Hepatocyte (in vitro differentiated cells): Measurements from ENCODE around the gene CNOT10. TPM values are rescaled to one million over a fixed set of nuclear protein-coding genes. Genes with fewer than 3 reads are reported as not detected.

Experiments
- DNase-seq: peaks from one replicate; pipeline ENCODE4 v3.0.0-alpha.2; 2016; ENCODE audit warnings: low spot score
- H2AFZ ChIP-seq: fragments of 200-600 bp; sonication (generic); 2 replicates; pipeline ENCODE4 v1.6.0; 2016; ENCODE audit warnings: antibody characterized with exemption, mild to moderate bottlenecking
- H3K27ac ChIP-seq: fragments of 200-600 bp; sonication (generic); 2 replicates; pipeline ENCODE4 v1.5.1; 2016; ENCODE audit warnings: mild to moderate bottlenecking
- H3K27me3 ChIP-seq: fragments of 200-600 bp; sonication (generic); 2 replicates; pipeline ENCODE4 v1.6.1; 2016
- H3K36me3 ChIP-seq: fragments of 200-600 bp; sonication (generic); replicated peaks from 2 replicates; pipeline ENCODE4 v1.5.1; 2016; ENCODE audit warnings: low read depth; ENCODE audit not compliant: insufficient read depth
- H3K4me1 ChIP-seq: fragments of 200-600 bp; sonication (generic); 2 replicates; pipeline ENCODE4 v1.5.1; 2016; ENCODE audit warnings: mild to moderate bottlenecking, moderate library complexity; ENCODE audit not compliant: insufficient read depth
- H3K4me2 ChIP-seq: fragments of 200-600 bp; sonication (generic); 2 replicates; pipeline ENCODE4 v1.6.0; 2016
- H3K4me3 ChIP-seq: fragments of 200-600 bp; sonication (generic); 2 replicates; pipeline ENCODE4 v1.5.1; 2016; ENCODE audit warnings: mild to moderate bottlenecking
- H3K79me2 ChIP-seq: fragments of 200-600 bp; sonication (generic); 2 replicates; pipeline ENCODE4 v1.6.0; 2017; ENCODE audit warnings: mild to moderate bottlenecking
- H3K9me2 ChIP-seq: fragments of 200-600 bp; sonication (generic); replicated peaks from 2 replicates; pipeline ENCODE4 v1.6.0; 2017; ENCODE audit warnings: mild to moderate bottlenecking; ENCODE audit not compliant: insufficient read depth
- H3K9me3 ChIP-seq: fragments of 200-600 bp; sonication (generic); 2 replicates; pipeline ENCODE4 v1.5.1; 2016; ENCODE audit warnings: low read depth, mild to moderate bottlenecking
- H4K20me1 ChIP-seq: fragments of 200-600 bp; sonication (generic); 2 replicates; pipeline ENCODE4 v1.6.0; 2016; ENCODE audit warnings: mild to moderate bottlenecking; ENCODE audit not compliant: insufficient read depth, poor library complexity, severe bottlenecking
- CTCF ChIP-seq: fragments of 200-600 bp; sonication (generic); IDR thresholded peaks from 2 replicates; pipeline ENCODE4 v1.5.1; 2016; ENCODE audit warnings: antibody characterized with exemption, mild to moderate bottlenecking; ENCODE audit not compliant: poor library complexity
- EZH2 ChIP-seq: fragments of 200-600 bp; sonication (generic); IDR thresholded peaks from 2 replicates; pipeline ENCODE4 v1.6.1; 2016; ENCODE audit warnings: antibody characterized with exemption, mild to moderate bottlenecking, borderline replicate concordance
- EZH2phosphoT487 ChIP-seq: fragments of 200-600 bp; sonication (generic); IDR thresholded peaks from one replicate; pipeline ENCODE4 v1.6.1; 2018; ENCODE audit warnings: antibody characterized with exemption, mild to moderate bottlenecking, low read depth, moderate library complexity; ENCODE audit not compliant: unreplicated experiment, severe bottlenecking
- WGBS: methylation state at CpG from one replicate; pipeline ENCODE4 v1.1.6; 2016; ENCODE audit warnings: low lambda C conversion rate; ENCODE audit errors: missing lambda C conversion rate; 5-methylcytosine and 5-hydroxymethylcytosine counted together
- polyA plus RNA-seq: library from polyadenylated mRNA; unstranded; fragments of >200 nt; fragmentation: Nextera tagmentation; extraction: Ambion mirVana; gene quantifications from 2 replicates; pipeline ENCODE4 v1.2.1, GENCODE V29; 2016
- total RNA-seq: library from RNA; depleted of rRNA; stranded (reverse); fragments of >200 nt; gene quantifications from 2 replicates; pipeline ENCODE4 v1.2.3, GENCODE V29; 2014

Gene CNOT10
- total and polyA plus RNA-seq, 2 experiments from 2014 or later, result 14.7 to 31.9 TPM

DNA sequence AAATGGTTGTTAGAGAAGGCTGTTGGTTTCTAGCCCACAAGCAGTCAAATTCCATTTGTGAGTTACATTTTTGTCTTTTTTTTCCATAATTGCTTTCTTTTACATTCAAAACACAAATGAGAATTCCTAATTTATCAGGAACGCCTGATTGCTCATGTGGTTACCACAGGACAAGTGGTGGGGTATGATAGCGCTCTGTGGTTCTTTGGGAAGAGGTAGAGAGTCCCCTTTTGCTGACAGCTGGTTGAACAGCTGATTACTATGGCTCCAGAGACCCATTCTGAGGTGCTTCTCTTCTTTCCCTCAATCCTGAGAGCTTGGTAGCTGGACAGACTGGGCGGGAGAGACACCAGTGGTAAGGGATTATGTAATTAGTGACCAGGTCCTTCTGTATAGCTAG, 24.4 kb downstream of the CNOT10 start:
- Histone ChIP-seq H3K27ac (no peak overlapping the region), H4K20me1 (no peaks in the 10 kb centered on the region), H3K9me3 (no peaks in the 10 kb centered on the region), H3K4me3 (no peak overlapping the region), H3K4me2 (no peak overlapping the region), H2AFZ (no peak overlapping the region), H3K36me3 (no peaks in the 10 kb centered on the region), H3K4me1 (no peaks in the 10 kb centered on the region), H3K9me2 (no peaks in the 10 kb centered on the region), H3K27me3 (no peaks in the 10 kb centered on the region), H3K79me2 (peaks cover 7% of the 10 kb centered on the region)
- WGBS, result 96% methylated on average over 3 of the region's 3 CpGs
- TF ChIP-seq EZH2phosphoT487 (no peak), EZH2 (no peak), CTCF (no peak)
- no peak for DNase-seq

- TF ChIP-seq EZH2phosphoT487, result no peak
- TF ChIP-seq EZH2, result no peak
- no peak for TF ChIP-seq CTCF
- Histone ChIP-seq H3K9me2 (no peaks in the 10 kb centered on the region), H4K20me1 (no peaks in the 10 kb centered on the region), H2AFZ (no peak overlapping the region), H3K4me1 (no peaks in the 10 kb centered on the region), H3K4me2 (no peak overlapping the region), H3K27me3 (no peaks in the 10 kb centered on the region), H3K9me3 (no peaks in the 10 kb centered on the region), H3K27ac (no peak overlapping the region), H3K79me2 (no peaks in the 10 kb centered on the region), H3K36me3 (no peaks in the 10 kb centered on the region), H3K4me3 (no peak overlapping the region)
- WGBS, result 97% methylated on average over 1 of the region's 1 CpG
- DNase-seq, result no peak
Observed at GRCh38 chr3:32712506-32713055, 27.6 kb downstream of the CNOT10 start.

GRCh38 chr3:32713181-32713580, 28.2 kb downstream of the CNOT10 start:
- Histone ChIP-seq H3K4me1 (no peaks in the 10 kb centered on the region), H3K27ac (no peak overlapping the region), H4K20me1 (no peaks in the 10 kb centered on the region), H2AFZ (no peak overlapping the region), H3K9me3 (no peaks in the 10 kb centered on the region), H3K79me2 (no peaks in the 10 kb centered on the region), H3K4me3 (no peak overlapping the region), H3K9me2 (no peaks in the 10 kb centered on the region), H3K27me3 (no peaks in the 10 kb centered on the region), H3K36me3 (no peaks in the 10 kb centered on the region), H3K4me2 (no peak overlapping the region)
- DNase-seq, result no peak
- no peak for TF ChIP-seq EZH2
- no peak for TF ChIP-seq EZH2phosphoT487
- TF ChIP-seq CTCF, result no peak

GRCh38 chr3:32719335-32719734, 34.3 kb downstream of the CNOT10 start:
- Histone ChIP-seq H3K9me3 (no peaks in the 10 kb centered on the region), H2AFZ (no peak overlapping the region), H3K4me1 (no peaks in the 10 kb centered on the region), H3K27ac (no peak overlapping the region), H3K4me3 (no peak overlapping the region), H3K9me2 (no peaks in the 10 kb centered on the region), H3K4me2 (no peak overlapping the region), H3K79me2 (no peaks in the 10 kb centered on the region), H3K36me3 (no peaks in the 10 kb centered on the region), H4K20me1 (no peaks in the 10 kb centered on the region), H3K27me3 (no peaks in the 10 kb centered on the region)
- DNase-seq, result no peak
- 91% methylated on average over 5 of the region's 5 CpGs for WGBS
- TF ChIP-seq CTCF, result no peak
- TF ChIP-seq EZH2, result no peak
- no peak for TF ChIP-seq EZH2phosphoT487
